SU-DHL-6 (cell line): Measurements from ENCODE around the gene GOLGB1.

Source experiments
- H2AFZ ChIP-seq: fragments of 200-600 bp; sonication (generic); 2 replicates; pipeline ENCODE4 v1.6.1; 2014; ENCODE audit warnings: low read depth, mild to moderate bottlenecking, moderate library complexity, mixed read lengths, antibody characterized with exemption, low read length; ENCODE audit not compliant: severe bottlenecking
- H3F3A ChIP-seq: fragments of 200-600 bp; shearing (Covaris generic); 2 replicates; pipeline ENCODE4 v1.6.0; 2016; ENCODE audit warnings: antibody characterized with exemption, mild to moderate bottlenecking; ENCODE audit not compliant: insufficient read depth
- H3K27ac ChIP-seq: fragments of 200-600 bp; sonication (generic); 2 replicates; pipeline ENCODE4 v1.5.1; 2016; ENCODE audit warnings: low read depth, mild to moderate bottlenecking, low read length, moderate library complexity, mixed read lengths
- H3K27me3 ChIP-seq: fragments of 200-600 bp; sonication (generic), shearing (Covaris generic); 2 replicates; pipeline ENCODE4 v1.6.0; 2014; ENCODE audit warnings: mild to moderate bottlenecking, low read length
- H3K36me3 ChIP-seq: fragments of 200-600 bp; sonication (generic); 2 replicates; pipeline ENCODE4 v1.6.1; 2014; ENCODE audit warnings: mild to moderate bottlenecking, low read length, mixed read lengths
- H3K4me2 ChIP-seq: fragments of 300-600, 200-600 bp; shearing (Covaris generic), sonication (generic); 2 replicates; pipeline ENCODE4 v1.6.0; 2014; ENCODE audit warnings: low read length, low read depth, mild to moderate bottlenecking; ENCODE audit not compliant: poor library complexity, severe bottlenecking
- H3K4me3 ChIP-seq: fragments of 200-600 bp; sonication (generic); 2 replicates; pipeline ENCODE4 v1.5.1; 2014; ENCODE audit warnings: antibody characterized with exemption, low read length, mild to moderate bottlenecking, mixed read lengths; ENCODE audit not compliant: insufficient read depth, poor library complexity, severe bottlenecking
- H3K79me2 ChIP-seq: fragments of 200-600 bp; sonication (generic); 2 replicates; pipeline ENCODE4 v1.6.1; 2014; ENCODE audit warnings: mild to moderate bottlenecking, low read length, moderate library complexity; ENCODE audit not compliant: insufficient read depth
- H3K9ac ChIP-seq: fragments of 200-600 bp; sonication (generic); 2 replicates; pipeline ENCODE4 v1.7.0; 2014; ENCODE audit warnings: mild to moderate bottlenecking, low read length
- H3K9me2 ChIP-seq: fragments of 200-600 bp; sonication (generic); replicated peaks from 2 replicates; pipeline ENCODE4 v1.6.1; 2014; ENCODE audit warnings: low read length; ENCODE audit not compliant: insufficient read depth
- H3K9me3 ChIP-seq: fragments of 200-600 bp; sonication (generic); 2 replicates; pipeline ENCODE4 v1.6.1; 2014; ENCODE audit warnings: low read length, mixed read lengths; ENCODE audit not compliant: insufficient read depth
- H4K20me1 ChIP-seq: fragments of 200-600 bp; sonication (generic); 2 replicates; pipeline ENCODE4 v1.6.1; 2014; ENCODE audit warnings: low read depth, mild to moderate bottlenecking, antibody characterized with exemption, low read length, moderate library complexity, mixed read lengths
- CTCF ChIP-seq: fragments of 200-600 bp; sonication (generic); IDR thresholded peaks from one replicate; pipeline ENCODE4 v1.5.1; 2017; ENCODE audit warnings: antibody characterized with exemption, mild to moderate bottlenecking, low read length, moderate library complexity; ENCODE audit not compliant: insufficient read depth, poor library complexity, severe bottlenecking
- EZH2phosphoT487 ChIP-seq: fragments of 200-600 bp; sonication (generic), shearing (Covaris generic); conservative IDR thresholded peaks from 2 replicates; pipeline ENCODE4 v1.6.1; 2018; ENCODE audit warnings: mild to moderate bottlenecking, antibody characterized with exemption, low read length, moderate library complexity, mixed read lengths

The GOLGB1 gene

GRCh38 chr3:121736112-121736511 is 13.4 kb downstream of the GOLGB1 start:
- peaks cover 3% of the 10 kb centered on the region; the same call in 1 of the 2 replicates for H4K20me1 ChIP-seq
- H3K4me2 ChIP-seq = no peak overlapping the region
- H2AFZ ChIP-seq = no peak overlapping the region
- no peaks in the 10 kb centered on the region for H3K9me2 ChIP-seq
- no peaks in the 10 kb centered on the region for H3K9me3 ChIP-seq
- TF ChIP-seq CTCF (no peak), EZH2phosphoT487 (no peak)
- no peaks in the 10 kb centered on the region for H3F3A ChIP-seq
- H3K36me3 ChIP-seq = no peaks in the 10 kb centered on the region
- H3K9ac ChIP-seq = no peak overlapping the region
- H3K27ac ChIP-seq = no peak overlapping the region
- peaks cover 4% of the 10 kb centered on the region; the same call in 1 of the 2 replicates for H3K79me2 ChIP-seq
- H3K27me3 ChIP-seq = no peaks in the 10 kb centered on the region
- H3K4me3 ChIP-seq = no peak overlapping the region

GRCh38 chr3:121735047-121735696 is 14.4 kb downstream of the GOLGB1 start:
- no peak overlapping the region for H3K4me3 ChIP-seq
- no peaks in the 10 kb centered on the region for H3K9me3 ChIP-seq
- H3K4me2 ChIP-seq = no peak overlapping the region
- no peaks in the 10 kb centered on the region for H3K27me3 ChIP-seq
- no peak overlapping the region for H3K9ac ChIP-seq
- H2AFZ ChIP-seq = no peak overlapping the region
- H3K27ac ChIP-seq = no peak overlapping the region
- TF ChIP-seq CTCF (no peak), EZH2phosphoT487 (no peak)
- no peaks in the 10 kb centered on the region for H3F3A ChIP-seq
- peaks cover 4% of the 10 kb centered on the region; the same call in 1 of the 2 replicates for H3K79me2 ChIP-seq
- H4K20me1 ChIP-seq = peaks cover 3% of the 10 kb centered on the region; the same call in 1 of the 2 replicates
- no peaks in the 10 kb centered on the region for H3K9me2 ChIP-seq
- no peaks in the 10 kb centered on the region for H3K36me3 ChIP-seq

GRCh38 chr3:121730940-121731687 is 18.4 kb downstream of the GOLGB1 start:
- Histone ChIP-seq H3F3A (no peaks in the 10 kb centered on the region), H3K9me2 (no peaks in the 10 kb centered on the region), H3K4me2 (no peak overlapping the region), H3K36me3 (peaks cover 5% of the 10 kb centered on the region; the same call in 1 of the 2 replicates), H3K4me3 (no peak overlapping the region), H3K79me2 (no peaks in the 10 kb centered on the region), H2AFZ (no peak overlapping the region), H3K9me3 (no peaks in the 10 kb centered on the region), H3K9ac (no peak overlapping the region), H3K27ac (no peak overlapping the region), H3K27me3 (no peaks in the 10 kb centered on the region), H4K20me1 (peaks cover 3% of the 10 kb centered on the region; the same call in 1 of the 2 replicates)
- no peak for TF ChIP-seq EZH2phosphoT487

GRCh38 chr3:121724130-121724529 is 25.4 kb downstream of the GOLGB1 start:
- no peak overlapping the region for H3K4me3 ChIP-seq
- H4K20me1 ChIP-seq = no peaks in the 10 kb centered on the region
- no peaks in the 10 kb centered on the region for H3K9me2 ChIP-seq
- peaks cover 11% of the 10 kb centered on the region for H3K36me3 ChIP-seq
- H3K9me3 ChIP-seq = no peaks in the 10 kb centered on the region
- no peak overlapping the region for H2AFZ ChIP-seq
- no peaks in the 10 kb centered on the region for H3K27me3 ChIP-seq
- no peak overlapping the region for H3K27ac ChIP-seq
- no peaks in the 10 kb centered on the region for H3K79me2 ChIP-seq
- H3K9ac ChIP-seq = no peak overlapping the region
- no peak for TF ChIP-seq CTCF
- no peak for TF ChIP-seq EZH2phosphoT487
- H3K4me2 ChIP-seq = no peak overlapping the region
- H3F3A ChIP-seq = no peaks in the 10 kb centered on the region
